Bronchial epithelial cell (primary cell): ENCODE data around the gene MCM3AP. TPM values are rescaled to one million over a fixed set of nuclear protein-coding genes. Genes with fewer than 3 reads are reported as not detected.

Experiments
- DNase-seq: peaks from one replicate; pipeline ENCODE4 v3.0.0-alpha.2; 2010; ENCODE audit warnings: low read depth
- FAIRE-seq: peaks from 2 replicates; lab custom pipeline; 2011; peaks lifted over from hg19 to GRCh38; lab: Jason Lieb, UNC
- H3K27me3 ChIP-seq: 2 replicates; pipeline ENCODE4 v1.5.1; 2011; ENCODE audit warnings: low read length; ENCODE audit not compliant: control insufficient read depth, insufficient read depth
- H3K36me3 ChIP-seq: 2 replicates; pipeline ENCODE4 v1.5.1; 2011; ENCODE audit warnings: low read length; ENCODE audit not compliant: control insufficient read depth, insufficient read depth
- H3K4me3 ChIP-seq: 2 replicates; pipeline ENCODE4 v1.5.1; 2011; ENCODE audit warnings: mild to moderate bottlenecking, low read depth, low read length, control low read depth
- CTCF ChIP-seq: IDR thresholded peaks from 2 replicates; pipeline ENCODE4 v1.5.1; 2011; ENCODE audit warnings: mild to moderate bottlenecking, moderate library complexity, low read length, control low read depth, inconsistent platforms; ENCODE audit not compliant: insufficient read depth, severe bottlenecking
- total RNA-seq: library from RNA; depleted of rRNA; stranded (reverse); fragments of >200 nt; gene quantifications from 2 replicates; pipeline ENCODE4 v1.2.1, GENCODE V29; 2014

MCM3AP gene
- total RNA-seq, 1 donor from 2014 or later = 70.8 TPM

GRCh38 chr21:46215436-46216131, 69.8 kb downstream of the MCM3AP start:
- Histone ChIP-seq H3K27me3 (no peaks in the 10 kb centered on the region), H3K4me3 (no peak overlapping the region), H3K36me3 (peaks cover 24% of the 10 kb centered on the region)
- no peak for TF ChIP-seq CTCF
- DNase-seq (no peak), FAIRE-seq (no peak)

- Histone ChIP-seq H3K27me3 (no peaks in the 10 kb centered on the region), H3K4me3 (no peak overlapping the region), H3K36me3 (peaks cover 26% of the 10 kb centered on the region)
- no peak for DNase-seq
- FAIRE-seq = no peak
- no peak for TF ChIP-seq CTCF
Measured at GRCh38 chr21:46214478-46215340, 70.7 kb downstream of the MCM3AP start.

DNA sequence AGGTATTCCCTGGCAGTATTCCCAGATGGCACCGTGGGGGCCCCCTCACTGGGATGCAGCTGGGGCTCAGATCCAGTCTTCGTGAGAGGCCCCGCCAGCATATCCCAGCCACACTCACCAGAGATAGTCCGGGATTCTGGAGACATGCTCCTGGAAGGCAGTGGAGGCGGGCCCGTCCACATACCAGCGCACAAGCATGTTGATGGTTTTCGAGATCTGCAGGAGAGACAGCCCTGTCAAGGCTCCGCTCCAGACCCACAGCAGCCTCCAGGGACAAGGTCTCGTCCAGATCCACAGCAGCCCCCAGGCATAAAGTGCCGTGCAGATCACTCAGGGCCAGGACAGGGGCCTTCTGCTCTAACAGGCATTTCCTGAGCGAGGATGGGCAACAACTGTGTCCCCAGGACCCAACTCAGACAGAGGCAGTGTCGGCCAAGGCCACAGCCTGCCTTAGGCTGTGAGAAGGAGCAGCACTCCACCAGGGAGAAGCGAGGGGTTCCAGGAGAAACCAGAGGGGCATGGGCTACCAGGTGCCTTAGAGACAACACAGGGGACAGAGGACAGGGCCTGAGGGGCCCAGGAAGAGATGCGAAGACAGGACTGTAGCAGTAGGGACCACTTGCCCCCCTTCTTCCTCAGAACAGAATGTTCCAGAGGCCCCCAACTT, 71.7 kb downstream of the MCM3AP start:
- FAIRE-seq = no peak
- Histone ChIP-seq H3K27me3 (no peaks in the 10 kb centered on the region), H3K4me3 (no peak overlapping the region), H3K36me3 (peaks cover 29% of the 10 kb centered on the region)
- no peak for DNase-seq
- no peak for TF ChIP-seq CTCF

- Histone ChIP-seq H3K4me3 (no peak overlapping the region), H3K27me3 (no peaks in the 10 kb centered on the region), H3K36me3 (peaks cover 31% of the 10 kb centered on the region)
- DNase-seq (no peak), FAIRE-seq (no peak)
- no peak for TF ChIP-seq CTCF
Measured at GRCh38 chr21:46212721-46213484, 72.5 kb downstream of the MCM3AP start.
